HCT116 (cell line): ENCODE results near the gene SLC25A33. TPM values are rescaled to one million over a fixed set of nuclear protein-coding genes. Genes with fewer than 3 reads are reported as not detected.

Experiments used
- ATAC-seq: fragments of 200-7000 bp; cut with Tn5 transposase; 2 replicates; pipeline ENCODE4 v1.9.1; 2020; ENCODE audit warnings: mild to moderate bottlenecking, moderate library complexity
- BruUV-seq: library from RNA; stranded (reverse); fragments of 400-500 nt; replicated peaks from 2 replicates; lab custom pipeline; 2021; lab: Mats Ljungman, UMichigan
- CTCF ChIA-PET: fragments of 300-600 bp; sonication (Branson Sonifier 250); formaldehyde crosslinking; loops from one replicate; lab custom pipeline; 2021; ENCODE audit warnings: antibody characterized with exemption; lab: Charles Lee
- POLR2A ChIA-PET: fragments of 300-600, 350-600 bp; sonication (Branson Sonifier 250); formaldehyde crosslinking; loops from one replicate; lab custom pipeline; 2021; ENCODE audit warnings: antibody characterized with exemption; lab: Charles Lee
- RAD21 ChIA-PET, 2 experiments: fragments of 300-600 bp; sonication (Branson Sonifier 250); formaldehyde crosslinking; loops; one replicate each; lab custom pipeline; 2023; ENCODE audit warnings: low total read pairs in 2 of 2; ENCODE audit not compliant: uncharacterized antibody in 2 of 2, unreplicated experiment in 2 of 2, low non-redundant PET in 1 of 2; lab: Charles Lee
- DNase-seq: peaks from one replicate; pipeline ENCODE4 v3.0.0-alpha.2; 2010; ENCODE audit warnings: low read depth, low spot score
- H2AFZ ChIP-seq: fragments of 200-600 bp; shearing (Covaris generic), sonication (generic); 2 replicates; pipeline ENCODE4 v1.6.1; 2017; ENCODE audit warnings: low read depth, mixed run types, mixed read lengths, antibody characterized with exemption, low read length; ENCODE audit not compliant: poor library complexity, severe bottlenecking
- H3K27ac ChIP-seq: 2 replicates; pipeline ENCODE4 v1.5.1; 2012; ENCODE audit warnings: low read depth, low read length
- H3K27me3 ChIP-seq: fragments of 200-600 bp; sonication (generic); 2 replicates; pipeline ENCODE4 v1.6.1; 2016; ENCODE audit warnings: mixed run types, low read length, mixed read lengths; ENCODE audit not compliant: insufficient read depth
- H3K36me3 ChIP-seq, 2 experiments: fragments of 200-500 bp in 1 of 2; fragments of 200-600 bp in 1 of 2; sonication (Bioruptor generic) in 1 of 2; sonication (generic) in 1 of 2; 2 replicates each; pipeline versions ENCODE4 v1.5.1 to v1.6.1; 2014 to 2016; ENCODE audit warnings: low read length in 2 of 2, inconsistent platforms in 1 of 2, mixed read lengths in 1 of 2, mixed run types in 1 of 2; ENCODE audit not compliant: insufficient read depth in 2 of 2, control insufficient read depth in 1 of 2
- H3K4me1 ChIP-seq, 2 experiments: fragments of 200-600 bp in 1 of 2; sonication (generic) in 1 of 2; 2 replicates each; pipeline versions ENCODE4 v1.5.1 to v1.6.1; 2012 to 2017; ENCODE audit warnings: low read length in 2 of 2, inconsistent platforms in 1 of 2, mild to moderate bottlenecking in 1 of 2, mixed read lengths in 1 of 2, mixed run types in 1 of 2, moderate library complexity in 1 of 2; ENCODE audit not compliant: insufficient read depth in 2 of 2, control insufficient read depth in 1 of 2
- H3K4me2 ChIP-seq: fragments of 200-600 bp; sonication (generic); 2 replicates; pipeline ENCODE4 v1.6.1; 2017; ENCODE audit warnings: mixed run types, low read length, mixed read lengths
- H3K4me3 ChIP-seq, 2 experiments: fragments of 200-600 bp in 1 of 2; sonication (generic) in 1 of 2; replicated peaks in 1 of 2; 2 replicates each; pipeline ENCODE4 v1.5.1; 2011 to 2016; ENCODE audit warnings: low read length in 2 of 2, control low read depth in 1 of 2, low read depth in 1 of 2, mild to moderate bottlenecking in 1 of 2, mixed read lengths in 1 of 2, mixed run types in 1 of 2
- H3K79me2 ChIP-seq: fragments of 200-600 bp; sonication (generic); 2 replicates; pipeline ENCODE4 v1.6.1; 2017; ENCODE audit warnings: mild to moderate bottlenecking, mixed run types, low read length, moderate library complexity, mixed read lengths; ENCODE audit not compliant: insufficient read depth
- H3K9ac ChIP-seq: fragments of 200-600 bp; sonication (generic); 2 replicates; pipeline ENCODE4 v1.6.1; 2016; ENCODE audit warnings: low read length, mixed read lengths
- H3K9me2 ChIP-seq: fragments of 200-600 bp; sonication (generic), shearing (Covaris generic); 2 replicates; pipeline ENCODE4 v1.6.1; 2017; ENCODE audit warnings: mixed run types, mild to moderate bottlenecking, moderate library complexity; ENCODE audit not compliant: insufficient read depth
- H3K9me3 ChIP-seq, 2 experiments: fragments of 200-500 bp in 1 of 2; fragments of 200-600 bp in 1 of 2; sonication (Bioruptor generic) in 1 of 2; sonication (generic) in 1 of 2; 2 replicates each; pipeline ENCODE4 v1.6.1; 2014 to 2017; ENCODE audit warnings: low read length in 2 of 2, mixed read lengths in 2 of 2, inconsistent platforms in 1 of 2, low read depth in 1 of 2, mild to moderate bottlenecking in 1 of 2, mixed run types in 1 of 2, moderate library complexity in 1 of 2; ENCODE audit not compliant: control insufficient read depth in 1 of 2, insufficient read depth in 1 of 2
- H4K20me1 ChIP-seq: fragments of 200-600 bp; sonication (generic), shearing (Covaris generic); 2 replicates; pipeline ENCODE4 v1.6.1; 2017; ENCODE audit warnings: mixed run types, mild to moderate bottlenecking, moderate library complexity; ENCODE audit not compliant: insufficient read depth
- EGR1 ChIP-seq: IDR thresholded peaks from 2 replicates; pipeline ENCODE4 v1.6.1; 2012; ENCODE audit warnings: low read depth
- EZH2 ChIP-seq: fragments of 200-600 bp; sonication (generic); IDR thresholded peaks from 2 replicates; pipeline ENCODE4 v1.6.1; 2017; ENCODE audit warnings: antibody characterized with exemption, mixed run types
- EZH2phosphoT487 ChIP-seq: fragments of 200-600 bp; IDR thresholded peaks from 2 replicates; pipeline ENCODE4 v1.6.1; 2018; ENCODE audit warnings: antibody characterized with exemption, borderline replicate concordance
- JUND ChIP-seq: IDR thresholded peaks from 2 replicates; pipeline ENCODE4 v1.6.1; 2012
- MAX ChIP-seq: IDR thresholded peaks from 2 replicates; pipeline ENCODE4 v1.6.1; 2012
- POLR2A ChIP-seq: IDR thresholded peaks from 2 replicates; pipeline ENCODE4 v1.7.0; 2011; ENCODE audit warnings: borderline replicate concordance; ENCODE audit not compliant: insufficient read depth, insufficient read length; ENCODE audit errors: extremely low read depth
- POLR2AphosphoS5 ChIP-seq: IDR thresholded peaks from 2 replicates; pipeline ENCODE4 v1.6.1; 2011; ENCODE audit warnings: mild to moderate bottlenecking, low read depth, low read length, moderate library complexity
- RAD21 ChIP-seq: IDR thresholded peaks from 2 replicates; pipeline ENCODE4 v1.6.1; 2012; ENCODE audit warnings: low read depth, mild to moderate bottlenecking
- SIN3A ChIP-seq: IDR thresholded peaks from 2 replicates; pipeline ENCODE4 v1.6.1; 2012; ENCODE audit warnings: low read depth
- SRF ChIP-seq: IDR thresholded peaks from 2 replicates; pipeline ENCODE4 v1.6.1; 2012; ENCODE audit warnings: low read depth
- TCF7L2 ChIP-seq: IDR thresholded peaks from 2 replicates; pipeline ENCODE4 v1.7.0; 2011; ENCODE audit warnings: borderline replicate concordance, inconsistent platforms; ENCODE audit not compliant: insufficient read depth, insufficient read length; ENCODE audit errors: extremely low read depth
- YY1 ChIP-seq: IDR thresholded peaks from 2 replicates; pipeline ENCODE4 v1.6.1; 2011; ENCODE audit warnings: low read length, low read depth, moderate library complexity, mild to moderate bottlenecking; ENCODE audit not compliant: insufficient replicate concordance; ENCODE audit errors: extremely low read depth
- ZBTB33 ChIP-seq: IDR thresholded peaks from 2 replicates; pipeline ENCODE4 v1.6.1; 2011; ENCODE audit warnings: mild to moderate bottlenecking, low read length, moderate library complexity; ENCODE audit not compliant: insufficient replicate concordance; ENCODE audit errors: extremely low read depth
- ZFX ChIP-seq: fragments of 450-650 bp; IDR thresholded peaks from 2 replicates; pipeline ENCODE4 v1.6.1; 2017
- ZNF274 ChIP-seq: fragments of 200-500 bp; sonication (Bioruptor generic); IDR thresholded peaks from 2 replicates; pipeline ENCODE4 v1.6.1; 2014; ENCODE audit warnings: mild to moderate bottlenecking, low read depth, low read length, inconsistent platforms
- intact Hi-C: fragments of 100-400 bp; cut with micrococcal nuclease; formaldehyde crosslinking; loops from 2 replicates; pipeline ENCODE4 v1.10.0; 2022
- total RNA-seq: library from RNA; stranded (reverse); gene quantifications from one replicate; pipeline ENCODE4 v1.2.1, GENCODE V29; 2021; ENCODE audit not compliant: unreplicated experiment

The SLC25A33 gene
- total RNA-seq, 1 experiment from 2014 or later = 9.8 TPM

DNA sequence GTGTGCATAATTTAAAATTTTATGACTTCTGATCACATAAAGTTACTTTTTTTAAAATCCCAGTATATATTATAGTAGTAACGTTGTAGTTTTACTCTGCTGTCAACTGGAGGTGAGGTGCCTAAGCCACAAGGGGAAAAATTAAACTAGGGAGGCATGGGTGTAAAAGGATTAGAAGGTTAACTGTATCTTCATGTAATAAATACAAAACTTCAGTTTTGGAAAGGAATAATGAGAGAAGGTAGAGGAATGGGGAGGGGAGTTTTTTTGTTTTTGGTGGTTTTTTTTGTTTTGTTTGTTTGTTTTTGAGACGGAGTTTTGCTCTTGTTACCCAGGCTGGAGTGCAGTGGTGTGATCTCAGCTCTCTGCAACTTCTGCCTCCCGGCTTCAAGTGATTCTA, 5.7 kb downstream of the SLC25A33 start:
- Histone ChIP-seq H3K4me1 (peaks cover 10 to 29% of the 10 kb centered on the region in 2 experiments; a peak in 3 of 4 replicates), H3K27ac (no peak overlapping the region)
- TF ChIP-seq ZBTB33 (no peak), RAD21 (no peak), EGR1 (no peak), ZFX (no peak), EZH2phosphoT487 (no peak), YY1 (no peak), JUND (no peak), SRF (no peak), TCF7L2 (no peak), POLR2AphosphoS5 (no peak), EZH2 (no peak), POLR2A (no peak), ZNF274 (no peak), SIN3A (no peak), MAX (no peak)

More for the DNA sequence above, 5.7 kb downstream of the SLC25A33 start:
- DNase-seq (no peak), ATAC-seq (no peak)
- no peak overlapping the region for H3K4me2 ChIP-seq
- H4K20me1 ChIP-seq = peaks cover 4% of the 10 kb centered on the region; the same call in 1 of the 2 replicates
- ChIA-PET POLR2A (no interaction called here), RAD21 (no interaction called here), CTCF (no interaction called here)
- no peak overlapping the region for H2AFZ ChIP-seq
- no peaks in the 10 kb centered on the region for H3K9me2 ChIP-seq
- no peaks in the 10 kb centered on the region for H3K9me3 ChIP-seq
- intact Hi-C loops = no loop called here
- peaks cover 95% of the 10 kb centered on the region for H3K79me2 ChIP-seq
- H3K9ac ChIP-seq = no peak overlapping the region
- no peaks in the 10 kb centered on the region for H3K27me3 ChIP-seq
- H3K36me3 ChIP-seq = no peaks in the 10 kb centered on the region; a peak in 1 of 4 replicates
- BruUV-seq = no TSS peak
- no peak overlapping the region for H3K4me3 ChIP-seq
